ENCODE measurements around the gene ZNF862.

Gene ZNF862

GRCh38 chr7:149817301-149817771 is 20.8 kb upstream of the ZNF862 start:
- no peak overlapping the region for H3K4me3 ChIP-seq (ENCODE audit: low read depth, low read length)
- DNase-seq, result no peak
- TF ChIP-seq CTCF (IDR thresholded peaks at IDR 0.05; ENCODE audit: low read depth, low read length), result no peak
- no peaks in the 10 kb centered on the region for H3K36me3 ChIP-seq
- no peaks in the 10 kb centered on the region for H3K27me3 ChIP-seq
- no peaks in the 10 kb centered on the region for H3K9me3 ChIP-seq
- peaks cover 6% of the 10 kb centered on the region for H3K4me1 ChIP-seq

GRCh38 chr7:149817836-149818535 is 20.2 kb upstream of the ZNF862 start:
- no peak for TF ChIP-seq CTCF (IDR thresholded peaks at IDR 0.05; ENCODE audit: low read depth, low read length)
- Histone ChIP-seq H3K4me1 (peaks cover 10% of the 10 kb centered on the region), H3K27me3 (no peaks in the 10 kb centered on the region), H3K9me3 (no peaks in the 10 kb centered on the region), H3K36me3 (no peaks in the 10 kb centered on the region), H3K4me3 (ENCODE audit: low read depth, low read length) (no peak overlapping the region)
- DNase-seq, result no peak

GRCh38 chr7:149818536-149818840 is 19.7 kb upstream of the ZNF862 start:
- H3K4me3 ChIP-seq (ENCODE audit: low read depth, low read length), result no peak overlapping the region
- DNase-seq, result no peak
- H3K4me1 ChIP-seq, result peaks cover 10% of the 10 kb centered on the region
- H3K9me3 ChIP-seq, result peaks cover 1% of the 10 kb centered on the region; the same call in 1 of the 2 replicates
- no peaks in the 10 kb centered on the region for H3K27me3 ChIP-seq
- no peak for TF ChIP-seq CTCF (IDR thresholded peaks at IDR 0.05; ENCODE audit: low read depth, low read length)
- no peaks in the 10 kb centered on the region for H3K36me3 ChIP-seq

- H3K4me3 ChIP-seq (ENCODE audit: low read depth, low read length), result no peak overlapping the region
- H3K9me3 ChIP-seq, result peaks cover 3% of the 10 kb centered on the region; the same call in 1 of the 2 replicates
- peaks cover 10% of the 10 kb centered on the region for H3K4me1 ChIP-seq
- DNase-seq, result no peak
- TF ChIP-seq CTCF (IDR thresholded peaks at IDR 0.05; ENCODE audit: low read depth, low read length), result no peak
- no peaks in the 10 kb centered on the region for H3K27me3 ChIP-seq
- H3K36me3 ChIP-seq, result no peaks in the 10 kb centered on the region
Observed at GRCh38 chr7:149819141-149819960, 18.8 kb upstream of the ZNF862 start.

- H3K4me1 ChIP-seq, result peaks cover 10% of the 10 kb centered on the region
- TF ChIP-seq CTCF (IDR thresholded peaks at IDR 0.05; ENCODE audit: low read depth, low read length), result no peak
- H3K27me3 ChIP-seq, result no peaks in the 10 kb centered on the region
- peaks cover 3% of the 10 kb centered on the region; the same call in 1 of the 2 replicates for H3K9me3 ChIP-seq
- H3K36me3 ChIP-seq, result no peaks in the 10 kb centered on the region
- no peak for DNase-seq
- no peak overlapping the region for H3K4me3 ChIP-seq (ENCODE audit: low read depth, low read length)
Observed at GRCh38 chr7:149819961-149820340, 18.2 kb upstream of the ZNF862 start.

Measured in BE2C (cell line).